Endothelial cell of umbilical vein (primary cell): Measurements from ENCODE around the gene ANO1. TPM values are rescaled to one million over a fixed set of nuclear protein-coding genes. Genes with fewer than 3 reads are reported as not detected.

ENCODE experiments used
- BruUV-seq: library from RNA; stranded (reverse); fragments of 400-500 nt; replicated peaks from 2 replicates; lab custom pipeline; 2021; lab: Mats Ljungman, UMichigan
- CTCF ChIA-PET: fragments of 300-600, 350-600 bp; sonication (Branson Sonifier 250); formaldehyde crosslinking; loops from one replicate; lab custom pipeline; 2021; ENCODE audit warnings: antibody characterized with exemption, inconsistent platforms; lab: Charles Lee
- POLR2A ChIA-PET: fragments of 300-600, 350-600 bp; sonication (Branson Sonifier 250); formaldehyde crosslinking; loops from one replicate; lab custom pipeline; 2021; ENCODE audit warnings: antibody characterized with exemption, inconsistent platforms; lab: Charles Lee
- DNase-seq: peaks from one replicate; pipeline ENCODE4 v3.0.0-alpha.2; 2011; ENCODE audit warnings: low read depth, low spot score
- FAIRE-seq: peaks from 2 replicates; lab custom pipeline; 2011; peaks lifted over from hg19 to GRCh38; lab: Jason Lieb, UNC
- H2AFZ ChIP-seq: 2 replicates; pipeline ENCODE4 v1.6.0; 2012; ENCODE audit warnings: low read depth, low read length, control low read depth, inconsistent platforms
- H3K27ac ChIP-seq: 2 replicates; pipeline ENCODE4 v1.5.1; 2011; ENCODE audit warnings: low read depth, mild to moderate bottlenecking, control low read depth, low read length, moderate library complexity; ENCODE audit not compliant: insufficient read depth
- H3K27me3 ChIP-seq, 2 experiments: 2 replicates each; pipeline versions ENCODE4 v1.6.0 to v1.6.1; 2011; ENCODE audit warnings: low read length in 2 of 2, mixed read lengths in 1 of 2; ENCODE audit not compliant: control insufficient read depth in 2 of 2, insufficient read depth in 2 of 2
- H3K36me3 ChIP-seq, 2 experiments: 2 replicates in 1 of 2; 3 replicates in 1 of 2; pipeline ENCODE4 v1.5.1; 2011; ENCODE audit warnings: low read length in 2 of 2, mild to moderate bottlenecking in 1 of 2, moderate library complexity in 1 of 2; ENCODE audit not compliant: control insufficient read depth in 2 of 2, insufficient read depth in 2 of 2; ENCODE audit errors: extremely low read depth in 1 of 2
- H3K4me1 ChIP-seq: 3 replicates; pipeline ENCODE4 v1.5.1; 2011; ENCODE audit warnings: mild to moderate bottlenecking, low read length; ENCODE audit not compliant: control insufficient read depth, insufficient read depth; ENCODE audit errors: extremely low read depth
- H3K4me2 ChIP-seq: 2 replicates; pipeline ENCODE4 v1.6.1; 2011; ENCODE audit warnings: low read length, control low read depth, mixed read lengths; ENCODE audit not compliant: insufficient read depth
- H3K4me3 ChIP-seq, 3 experiments: fragments of 200-600 bp in 1 of 3; sonication (generic), shearing (Covaris generic) in 1 of 3; replicated peaks in 1 of 3; 2 replicates each; pipeline ENCODE4 v1.5.1; 2011 to 2016; ENCODE audit warnings: control low read depth in 3 of 3, low read length in 3 of 3, mild to moderate bottlenecking in 2 of 3, inconsistent platforms in 1 of 3, low read depth in 1 of 3, moderate library complexity in 1 of 3; ENCODE audit not compliant: insufficient read depth in 1 of 3
- H3K79me2 ChIP-seq: 2 replicates; pipeline ENCODE4 v1.6.0; 2012; ENCODE audit warnings: low read length, inconsistent platforms; ENCODE audit not compliant: control insufficient read depth, insufficient read depth
- H3K9ac ChIP-seq: replicated peaks from 2 replicates; pipeline ENCODE3; 2011; ENCODE audit warnings: low read length, control low read depth; ENCODE audit not compliant: insufficient read depth; ENCODE audit errors: extremely low read depth
- H3K9me1 ChIP-seq: replicated peaks from 3 replicates; pipeline ENCODE4 v1.6.0; 2011; ENCODE audit warnings: mild to moderate bottlenecking, low read length; ENCODE audit not compliant: control insufficient read depth, insufficient read depth; ENCODE audit errors: extremely low read depth
- H3K9me3 ChIP-seq: replicated peaks from 2 replicates; pipeline ENCODE4 v1.5.1; 2012; ENCODE audit warnings: low read length, inconsistent platforms; ENCODE audit not compliant: control insufficient read depth, insufficient read depth
- H4K20me1 ChIP-seq: replicated peaks from 2 replicates; pipeline ENCODE3; 2011; ENCODE audit warnings: mild to moderate bottlenecking, low read length; ENCODE audit not compliant: control insufficient read depth, insufficient read depth; ENCODE audit errors: extremely low read depth
- FOS ChIP-seq: IDR thresholded peaks from 2 replicates; pipeline ENCODE4 v1.6.1; 2011; ENCODE audit warnings: mild to moderate bottlenecking, low read length, moderate library complexity, borderline replicate concordance; ENCODE audit not compliant: insufficient read depth
- GATA2 ChIP-seq: IDR thresholded peaks from 2 replicates; pipeline ENCODE4 v1.7.0; 2011; ENCODE audit warnings: low read depth, mild to moderate bottlenecking, moderate library complexity, mixed read lengths, low read length; ENCODE audit not compliant: insufficient read length, insufficient read depth
- JUN ChIP-seq: IDR thresholded peaks from 2 replicates; pipeline ENCODE4 v1.6.1; 2011; ENCODE audit warnings: borderline replicate concordance, low read depth; ENCODE audit not compliant: insufficient read length, insufficient read depth
- MAX ChIP-seq: IDR thresholded peaks from 2 replicates; pipeline ENCODE4 v1.6.1; 2011; ENCODE audit not compliant: insufficient read depth, insufficient read length
- MYC ChIP-seq: IDR thresholded peaks from one replicate; pipeline ENCODE4 v1.6.1; 2011; ENCODE audit warnings: mild to moderate bottlenecking, low read depth, low read length
- POLR2A ChIP-seq: IDR thresholded peaks from 2 replicates; pipeline ENCODE4 v1.6.1; 2012; ENCODE audit warnings: low read depth, mild to moderate bottlenecking, control low read depth, low read length
- POLR2AphosphoS5 ChIP-seq: IDR thresholded peaks from 2 replicates; pipeline ENCODE4 v1.6.1; 2012; ENCODE audit warnings: low read depth, mild to moderate bottlenecking, control low read depth, low read length, moderate library complexity; ENCODE audit not compliant: insufficient read depth
- dilution Hi-C: fragments of 300-500 bp; cut with MboI; formaldehyde crosslinking; loops from one replicate; pipeline ENCODE4 v1.15.0; 2019; ENCODE audit warnings: low sequenced_read_pairs; ENCODE audit not compliant: extremely low pct_ligation_motif_present
- intact Hi-C: fragments of 100-400 bp; cut with micrococcal nuclease; formaldehyde crosslinking; loops from one replicate; pipeline ENCODE4 v1.10.0; 2022
- polyA plus RNA-seq, 4 experiments: library from polyadenylated mRNA; depleted of rRNA in 3 of 4; stranded (reverse) in 3 of 4; unstranded in 1 of 4; fragments of >200 nt; gene quantifications; 2 replicates each; pipeline versions ENCODE4 v1.2.1 to v1.2.3, GENCODE V29; 2011 to 2012; ENCODE audit warnings: missing spikeins in 1 of 4
- total RNA-seq: library from RNA; stranded (reverse); gene quantifications from 2 replicates; pipeline ENCODE4 v1.2.3, GENCODE V29; 2021

Gene ANO1
- total and polyA plus RNA-seq, 2 donors (not counting 3 experiments of a cell fraction or from before 2014, with no cell fraction given) = 0.03 to 0.40 TPM

- POLR2A ChIA-PET = no interaction called here
Observed at GRCh38 chr11:70146895-70147520, 68.9 kb downstream of the ANO1 start.

DNA sequence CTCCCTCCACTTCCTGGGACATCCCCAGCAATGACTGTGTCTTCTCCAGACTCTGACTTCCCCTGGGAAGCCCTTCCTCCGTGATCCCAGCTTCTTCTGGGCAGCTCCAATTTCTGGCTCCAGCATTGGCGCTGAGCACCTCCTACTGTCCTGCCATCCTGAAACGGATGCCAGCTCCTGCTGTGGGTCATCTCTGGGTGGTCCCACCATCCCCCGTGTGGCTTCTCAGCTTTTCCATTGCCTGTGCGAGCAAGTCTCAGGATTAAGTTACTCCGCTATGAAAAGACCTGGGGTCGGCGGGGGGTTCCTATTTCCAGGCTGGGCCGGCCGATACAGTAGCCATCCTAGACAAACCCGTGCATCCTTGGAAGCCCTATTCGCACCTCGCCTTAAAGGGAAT is 69.6 kb downstream of the ANO1 start:
- TF ChIP-seq GATA2 (no peak), POLR2A (no peak), MAX (no peak), FOS (no peak), JUN (no peak), POLR2AphosphoS5 (no peak)
- no peaks in the 10 kb centered on the region for H4K20me1 ChIP-seq
- no peak overlapping the region for H2AFZ ChIP-seq
- no peak overlapping the region for H3K4me3 ChIP-seq
- no peaks in the 10 kb centered on the region for H3K9me1 ChIP-seq
- BruUV-seq = no TSS peak
- no peaks in the 10 kb centered on the region for H3K4me1 ChIP-seq
- intact Hi-C loops = no loop called here
- ChIA-PET CTCF (no interaction called here), POLR2A (no interaction called here)
- dilution Hi-C loops = no loop called here
- no peaks in the 10 kb centered on the region for H3K9me3 ChIP-seq
- H3K9ac ChIP-seq = no peak overlapping the region
- FAIRE-seq = no peak
- no peaks in the 10 kb centered on the region for H3K36me3 ChIP-seq
- H3K79me2 ChIP-seq = no peaks in the 10 kb centered on the region
- DNase-seq = no peak
- H3K4me2 ChIP-seq = no peak overlapping the region
- no peaks in the 10 kb centered on the region for H3K27me3 ChIP-seq
- H3K27ac ChIP-seq = no peak overlapping the region

More at GRCh38 chr11:70146895-70147520, 68.9 kb downstream of the ANO1 start:
- no peak overlapping the region for H2AFZ ChIP-seq
- DNase-seq (no peak), FAIRE-seq (no peak)
- TF ChIP-seq MYC = no peak
- H4K20me1 ChIP-seq = no peaks in the 10 kb centered on the region
- H3K4me2 ChIP-seq = no peak overlapping the region
- no peaks in the 10 kb centered on the region for H3K9me3 ChIP-seq
- dilution Hi-C loops (no loop called here), intact Hi-C loops (no loop called here)
- H3K27me3 ChIP-seq = no peaks in the 10 kb centered on the region
- no peaks in the 10 kb centered on the region for H3K4me1 ChIP-seq
- H3K4me3 ChIP-seq = no peak overlapping the region
- CTCF ChIA-PET = no interaction called here
- no peaks in the 10 kb centered on the region for H3K36me3 ChIP-seq
- BruUV-seq = no TSS peak
- H3K79me2 ChIP-seq = no peaks in the 10 kb centered on the region
- H3K9me1 ChIP-seq = no peaks in the 10 kb centered on the region
- H3K9ac ChIP-seq = no peak overlapping the region
- no peak overlapping the region for H3K27ac ChIP-seq
